Measurements from ENCODE around the gene PPFIBP1.
"Not testable (repeated sequence)": the region's sequence is repeated elsewhere in the genome, so short reads cannot be mapped to it uniquely, and the experiment has no call there.

PPFIBP1 gene

GRCh38 chr12:27595231-27595642 is 71.2 kb downstream of the PPFIBP1 start:
- DNase-seq = no peak

GRCh38 chr12:27598866-27599265 is 74.9 kb downstream of the PPFIBP1 start:
- not testable (repeated sequence) for DNase-seq

GRCh38 chr12:27601056-27601828 is 77.2 kb downstream of the PPFIBP1 start:
- DNase-seq = not testable (repeated sequence)

- DNase-seq = no peak
Observed at GRCh38 chr12:27602516-27602915, 78.5 kb downstream of the PPFIBP1 start.

- no peak for DNase-seq
Observed at GRCh38 chr12:27604431-27604830, 80.4 kb downstream of the PPFIBP1 start.

- DNase-seq = no peak
Observed at GRCh38 chr12:27606986-27607385, 83.0 kb downstream of the PPFIBP1 start.

- DNase-seq = no peak
Observed at GRCh38 chr12:27607591-27607990, 83.6 kb downstream of the PPFIBP1 start.

GRCh38 chr12:27608890-27609289 is 84.9 kb downstream of the PPFIBP1 start:
- DNase-seq = no peak

- DNase-seq = no peak
Observed at GRCh38 chr12:27610374-27610773, 86.4 kb downstream of the PPFIBP1 start.

- DNase-seq = no peak
Observed at GRCh38 chr12:27614386-27614785, 90.4 kb downstream of the PPFIBP1 start.

- DNase-seq = no peak
Observed at GRCh38 chr12:27614866-27615265, 90.9 kb downstream of the PPFIBP1 start.

GRCh38 chr12:27615331-27615891 is 91.4 kb downstream of the PPFIBP1 start:
- DNase-seq = no peak

GRCh38 chr12:27616356-27617142 is 92.5 kb downstream of the PPFIBP1 start:
- no peak for DNase-seq

GRCh38 chr12:27618836-27619235 is 94.8 kb downstream of the PPFIBP1 start:
- DNase-seq = no peak

GRCh38 chr12:27619308-27619707 is 95.3 kb downstream of the PPFIBP1 start:
- no peak for DNase-seq

GRCh38 chr12:27620121-27620520 is 96.1 kb downstream of the PPFIBP1 start:
- DNase-seq = no peak

- no peak for DNase-seq
Observed at GRCh38 chr12:27622436-27623195, 98.6 kb downstream of the PPFIBP1 start.

GRCh38 chr12:27623645-27624044 is 99.6 kb downstream of the PPFIBP1 start:
- DNase-seq = no peak

GRCh38 chr12:27624586-27624985 is 100.6 kb downstream of the PPFIBP1 start:
- DNase-seq = no peak

GRCh38 chr12:27627123-27627852 is 103.3 kb downstream of the PPFIBP1 start:
- DNase-seq = no peak

- DNase-seq = not testable (repeated sequence)
Observed at GRCh38 chr12:27627853-27628469, 104.0 kb downstream of the PPFIBP1 start.

GRCh38 chr12:27630219-27630618 is 106.2 kb downstream of the PPFIBP1 start:
- DNase-seq = not testable (repeated sequence)

Data from activated naive CD4-positive, alpha-beta T cell (primary cell).